ENCODE results near the gene WDR6.
A peak's percentile ranks its signal among the peaks of the same experiment; 100 is the strongest.

Gene WDR6

DNA sequence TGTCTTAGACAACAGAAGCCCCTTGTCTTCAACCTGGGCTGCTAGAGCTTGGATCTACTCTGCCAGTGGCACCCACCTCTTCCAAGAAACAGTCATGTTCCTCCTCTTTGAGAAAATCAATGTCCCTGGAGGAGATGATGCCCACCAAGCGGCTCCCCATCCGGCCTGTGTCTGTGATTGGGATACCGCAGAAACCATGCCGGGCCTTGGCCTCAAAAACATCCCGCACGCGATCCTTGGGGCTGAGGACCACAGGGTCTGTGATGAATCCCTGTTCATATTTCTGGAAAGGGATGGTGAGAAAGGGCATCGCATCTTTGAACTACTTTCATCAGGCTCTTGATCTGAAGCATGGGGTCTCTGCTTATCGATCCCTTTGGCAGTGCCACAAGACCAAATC is 20.4 kb downstream of the WDR6 start:
- Histone ChIP-seq H3K27ac (no peak overlapping the region), H3K4me1 (ENCODE audit: low read depth, poor library complexity, severe bottlenecking) (peaks cover 26% of the 10 kb centered on the region), H3K4me3 (IDR thresholded peaks at IDR 0.05; ENCODE audit: insufficient read depth, low read depth, low read length) (no peak overlapping the region), H2AFZ (ENCODE audit: low read depth) (no peak overlapping the region), H3K79me2 (ENCODE audit: insufficient read depth, low read depth) (peaks cover 41% of the 10 kb centered on the region; the same call in 1 of the 2 replicates), H3K4me2 (peak overlapping the region; percentile 84; the same call in 1 of the 2 replicates), H3K27me3 (ENCODE audit: insufficient read depth, low read depth) (no peaks in the 10 kb centered on the region), H4K20me1 (ENCODE audit: insufficient read depth) (no peaks in the 10 kb centered on the region), H3K36me3 (ENCODE audit: insufficient read depth) (no peaks in the 10 kb centered on the region), H3K9ac (no peak overlapping the region)
- TF ChIP-seq, protein P1, sequence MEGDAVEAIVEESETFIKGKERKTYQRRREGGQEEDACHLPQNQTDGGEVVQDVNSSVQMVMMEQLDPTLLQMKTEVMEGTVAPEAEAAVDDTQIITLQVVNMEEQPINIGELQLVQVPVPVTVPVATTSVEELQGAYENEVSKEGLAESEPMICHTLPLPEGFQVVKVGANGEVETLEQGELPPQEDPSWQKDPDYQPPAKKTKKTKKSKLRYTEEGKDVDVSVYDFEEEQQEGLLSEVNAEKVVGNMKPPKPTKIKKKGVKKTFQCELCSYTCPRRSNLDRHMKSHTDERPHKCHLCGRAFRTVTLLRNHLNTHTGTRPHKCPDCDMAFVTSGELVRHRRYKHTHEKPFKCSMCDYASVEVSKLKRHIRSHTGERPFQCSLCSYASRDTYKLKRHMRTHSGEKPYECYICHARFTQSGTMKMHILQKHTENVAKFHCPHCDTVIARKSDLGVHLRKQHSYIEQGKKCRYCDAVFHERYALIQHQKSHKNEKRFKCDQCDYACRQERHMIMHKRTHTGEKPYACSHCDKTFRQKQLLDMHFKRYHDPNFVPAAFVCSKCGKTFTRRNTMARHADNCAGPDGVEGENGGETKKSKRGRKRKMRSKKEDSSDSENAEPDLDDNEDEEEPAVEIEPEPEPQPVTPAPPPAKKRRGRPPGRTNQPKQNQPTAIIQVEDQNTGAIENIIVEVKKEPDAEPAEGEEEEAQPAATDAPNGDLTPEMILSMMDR (conservative IDR thresholded peaks at IDR 0.05; ENCODE audit: low read depth, low read length), result no peak

DNA sequence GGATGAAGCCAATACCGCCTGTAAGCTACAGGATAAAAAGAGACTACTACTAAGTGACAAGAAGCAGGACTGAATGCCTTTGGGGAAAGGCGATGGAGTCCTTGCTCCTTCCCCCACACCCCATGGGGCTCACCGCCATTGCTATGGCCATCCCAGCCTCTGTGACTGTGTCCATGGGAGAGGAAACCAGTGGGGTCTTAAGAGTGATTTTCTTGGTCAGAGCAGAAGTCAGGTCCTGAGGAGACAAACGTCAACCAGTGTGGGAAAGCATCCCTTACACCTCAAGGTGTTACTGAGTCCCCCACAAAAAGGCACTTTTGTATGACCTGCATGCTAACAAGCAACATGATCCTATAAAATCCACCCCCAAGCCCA is 21.1 kb downstream of the WDR6 start:
- Histone ChIP-seq H3K4me1 (ENCODE audit: low read depth, poor library complexity, severe bottlenecking) (peaks cover 23% of the 10 kb centered on the region), H2AFZ (ENCODE audit: low read depth) (no peak overlapping the region), H3K9ac (peak overlapping the region; percentile 89; the same call in 1 of the 2 replicates), H3K27me3 (ENCODE audit: insufficient read depth, low read depth) (no peaks in the 10 kb centered on the region), H3K79me2 (ENCODE audit: insufficient read depth, low read depth) (peaks cover 35% of the 10 kb centered on the region; the same call in 1 of the 2 replicates), H3K4me3 (IDR thresholded peaks at IDR 0.05; ENCODE audit: insufficient read depth, low read depth, low read length) (no peak overlapping the region), H4K20me1 (ENCODE audit: insufficient read depth) (no peaks in the 10 kb centered on the region), H3K36me3 (ENCODE audit: insufficient read depth) (no peaks in the 10 kb centered on the region), H3K4me2 (peak overlapping the region; percentile 84), H3K27ac (peak overlapping the region; percentile 71; the same call in 1 of the 2 replicates)
- TF ChIP-seq, protein P1 (conservative IDR thresholded peaks at IDR 0.05; ENCODE audit: low read depth, low read length), result no peak

DNA sequence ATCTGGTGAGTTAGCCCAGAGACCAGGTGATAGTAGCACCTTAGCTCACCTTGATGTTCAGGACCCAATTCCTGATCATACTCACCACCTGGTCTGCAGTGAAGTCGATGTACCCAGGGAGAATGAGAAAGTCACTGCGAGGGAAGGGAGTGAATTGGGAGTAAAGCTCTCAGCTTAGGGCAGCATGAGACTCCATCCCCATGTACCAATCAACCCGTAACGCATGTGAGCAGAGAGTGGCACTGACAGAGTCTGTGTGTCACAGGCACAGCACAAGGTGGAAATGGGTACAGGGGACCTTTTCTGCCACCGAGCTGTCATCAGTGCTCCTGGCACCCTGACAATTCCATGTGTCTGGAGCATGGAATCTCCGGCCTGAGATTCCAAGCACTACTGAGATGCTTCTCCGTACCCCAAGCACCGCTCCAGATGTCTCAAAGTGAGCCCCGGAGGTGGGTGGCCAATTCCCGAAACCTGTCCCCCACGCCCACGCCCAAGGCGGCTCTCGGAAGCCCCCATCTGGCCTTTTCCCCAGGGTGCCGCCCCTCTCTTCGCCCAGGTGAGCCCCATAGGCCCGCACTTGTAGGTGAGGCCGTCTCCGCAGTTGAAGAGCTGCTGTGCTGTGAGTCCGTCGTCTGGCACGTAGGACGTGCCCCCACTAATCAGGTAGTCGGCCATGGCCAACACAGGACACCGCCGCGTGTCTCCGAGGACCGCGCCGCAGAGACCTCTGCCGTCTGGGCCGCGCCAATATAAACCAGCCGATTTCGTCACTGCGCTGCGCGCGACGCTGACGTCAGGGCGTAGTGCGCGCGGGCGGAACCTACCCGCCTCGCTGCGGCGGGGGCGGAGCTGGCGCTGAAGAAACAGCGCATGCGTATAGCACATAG is 21.7 kb downstream of the WDR6 start, which contains the start of gene IMPDH2:
IMPDH2 (minus strand) TSS at position 726 of the 890 bp plus-strand sequence; CDS start at position 678, 48 bp downstream.
- TF ChIP-seq, protein P1 (conservative IDR thresholded peaks at IDR 0.05; ENCODE audit: low read depth, low read length), result no peak
- H3K27ac ChIP-seq, result peak within 1 kb of the TSS; percentile 71

DNA sequence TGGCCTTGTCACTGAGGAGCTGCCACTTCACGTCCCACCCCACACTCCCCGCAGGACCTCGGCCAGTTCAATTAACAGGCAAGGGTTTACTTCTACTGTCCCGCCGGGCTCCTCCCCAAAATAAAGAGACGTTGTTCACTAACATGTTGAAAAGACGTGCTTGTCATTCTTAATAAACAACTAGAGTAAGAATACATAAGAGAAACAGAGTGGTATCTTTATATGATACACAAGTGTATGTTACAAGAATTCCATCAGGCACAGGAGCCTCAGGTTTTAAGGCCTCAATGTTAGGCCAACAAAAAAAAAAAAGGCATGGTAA is 22.3 kb downstream of the WDR6 start:
- no peaks in the 10 kb centered on the region for H3K36me3 ChIP-seq (ENCODE audit: insufficient read depth)

More for the DNA sequence above, 21.7 kb downstream of the WDR6 start, which contains the start of gene IMPDH2:
- H2AFZ ChIP-seq (ENCODE audit: low read depth), result peak within 1 kb of the TSS; percentile 34; the same call in 1 of the 2 replicates
- H3K4me3 ChIP-seq (IDR thresholded peaks at IDR 0.05; ENCODE audit: insufficient read depth, low read depth, low read length), result no peak within 1 kb of the TSS
- no peaks in the 10 kb centered on the region for H3K27me3 ChIP-seq (ENCODE audit: insufficient read depth, low read depth)
- peak within 1 kb of the TSS; percentile 89 for H3K9ac ChIP-seq
- H3K79me2 ChIP-seq (ENCODE audit: insufficient read depth, low read depth), result peaks cover 31% of the 10 kb centered on the region; the same call in 1 of the 2 replicates
- H4K20me1 ChIP-seq (ENCODE audit: insufficient read depth), result no peaks in the 10 kb centered on the region
- no peaks in the 10 kb centered on the region for H3K36me3 ChIP-seq (ENCODE audit: insufficient read depth)
- H3K4me1 ChIP-seq (ENCODE audit: low read depth, poor library complexity, severe bottlenecking), result peaks cover 20% of the 10 kb centered on the region
- H3K4me2 ChIP-seq, result peak within 1 kb of the TSS; percentile 84

More for the DNA sequence above, 22.3 kb downstream of the WDR6 start:
- Histone ChIP-seq H3K27ac (peak overlapping the region; percentile 71; the same call in 1 of the 2 replicates), H4K20me1 (ENCODE audit: insufficient read depth) (no peaks in the 10 kb centered on the region), H3K27me3 (ENCODE audit: insufficient read depth, low read depth) (no peaks in the 10 kb centered on the region), H3K79me2 (ENCODE audit: insufficient read depth, low read depth) (peaks cover 26% of the 10 kb centered on the region; the same call in 1 of the 2 replicates), H3K4me2 (peak overlapping the region; percentile 84; the same call in 1 of the 2 replicates), H2AFZ (ENCODE audit: low read depth) (no peak overlapping the region), H3K9ac (no peak overlapping the region), H3K4me1 (ENCODE audit: low read depth, poor library complexity, severe bottlenecking) (peaks cover 18% of the 10 kb centered on the region), H3K4me3 (IDR thresholded peaks at IDR 0.05; ENCODE audit: insufficient read depth, low read depth, low read length) (no peak overlapping the region)
- TF ChIP-seq, protein P1 (conservative IDR thresholded peaks at IDR 0.05; ENCODE audit: low read depth, low read length), result no peak
